ENCODE data around the gene PTGES3.

PTGES3 gene

DNA sequence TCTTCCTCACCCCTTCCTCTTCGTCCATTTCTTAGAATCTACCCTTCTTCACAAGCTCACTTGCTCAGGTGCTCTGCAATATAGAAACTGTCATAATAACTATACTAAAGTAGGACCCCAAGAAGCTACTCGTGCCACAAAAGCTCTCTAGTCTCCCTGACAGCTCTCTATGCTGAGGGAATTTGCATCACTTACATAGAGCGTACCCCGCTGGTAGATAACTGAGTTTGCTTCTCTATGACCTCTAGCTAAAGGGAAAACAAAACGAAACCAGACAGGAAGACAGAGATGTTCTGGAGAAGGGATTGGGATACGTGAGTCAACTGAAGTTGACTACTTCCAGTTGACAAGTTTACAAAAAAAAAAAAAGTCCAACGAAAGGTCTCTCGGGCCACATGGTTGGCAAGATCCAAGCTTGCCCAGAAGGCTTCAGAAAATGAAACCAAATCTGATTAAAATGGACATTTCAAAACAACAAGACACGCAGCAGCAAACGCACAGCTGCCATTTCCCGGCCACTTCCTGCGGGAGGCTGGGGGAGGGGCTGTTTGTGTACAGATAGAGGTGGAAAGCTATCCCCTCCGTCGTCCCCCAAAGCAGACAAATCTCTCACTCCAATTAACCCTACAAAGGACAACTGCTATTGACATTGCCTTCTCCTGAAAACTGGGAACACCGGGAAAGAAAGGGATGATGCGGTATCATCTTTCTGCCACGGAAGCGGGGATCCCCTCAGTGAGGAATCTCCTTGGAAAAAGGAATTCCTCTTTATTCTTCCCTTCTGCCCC lies 59.2 kb downstream of the PTGES3 start:
- peak; percentile 59 to 64 for DNase-seq

DNA sequence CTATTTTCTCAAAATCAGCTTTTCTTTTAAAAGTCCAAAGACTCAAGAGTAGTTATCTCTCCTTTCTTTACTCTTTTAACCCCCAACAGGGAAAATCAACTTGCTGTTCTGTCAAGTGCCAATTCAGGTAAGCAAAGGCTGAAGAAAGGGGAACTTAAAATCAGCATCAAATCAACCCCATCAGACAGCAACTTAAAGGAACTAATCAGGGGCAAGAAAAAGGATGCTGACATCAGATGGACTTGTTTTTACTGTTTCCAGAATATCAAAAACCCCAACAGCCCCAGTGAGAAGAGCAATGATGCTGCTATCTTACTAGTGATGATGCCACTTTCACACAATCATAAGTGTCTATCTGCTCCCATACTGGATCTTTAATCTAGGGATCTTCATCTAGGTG lies 61.4 kb downstream of the PTGES3 start:
- no peak for DNase-seq

DNA sequence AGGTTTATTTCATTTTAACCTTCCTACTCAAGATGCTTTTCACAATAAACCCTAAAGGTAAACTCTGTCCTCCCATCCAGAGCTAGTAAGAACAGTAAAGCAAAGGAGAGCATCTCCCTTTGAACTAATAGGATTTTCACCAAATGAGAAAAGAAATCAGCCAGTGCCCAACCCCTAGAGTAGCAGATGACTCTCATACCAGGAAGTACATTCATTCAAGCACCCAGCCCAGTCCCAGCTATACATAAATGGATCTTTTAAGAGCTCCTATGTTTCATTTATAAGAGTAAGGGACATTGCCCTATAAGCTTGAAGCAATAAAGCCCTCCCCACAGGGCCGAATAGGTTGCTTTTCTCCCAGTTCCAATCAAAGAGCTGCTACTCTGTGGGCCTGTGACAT lies 65.5 kb downstream of the PTGES3 start:
- no peak for DNase-seq

DNA sequence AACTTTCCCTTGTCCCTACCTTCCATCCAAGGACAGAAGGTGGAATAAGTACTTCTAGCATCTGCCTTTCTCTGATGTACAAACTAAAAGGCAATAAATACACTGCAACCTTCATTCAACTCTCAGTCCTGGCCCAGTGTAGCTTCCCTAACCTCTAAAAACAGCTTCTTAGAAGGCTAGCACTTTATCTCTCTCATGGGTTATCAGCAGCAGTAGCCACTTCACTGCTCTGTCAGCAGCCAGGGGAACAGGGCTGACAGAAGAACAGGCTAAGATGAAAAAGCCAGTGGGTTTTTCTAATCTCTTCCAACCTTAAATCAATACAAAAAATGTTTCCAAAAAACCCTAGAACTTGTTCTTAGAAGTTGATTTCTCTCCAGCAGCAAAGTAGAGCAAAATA lies 71.2 kb downstream of the PTGES3 start:
- no peak for DNase-seq

DNA sequence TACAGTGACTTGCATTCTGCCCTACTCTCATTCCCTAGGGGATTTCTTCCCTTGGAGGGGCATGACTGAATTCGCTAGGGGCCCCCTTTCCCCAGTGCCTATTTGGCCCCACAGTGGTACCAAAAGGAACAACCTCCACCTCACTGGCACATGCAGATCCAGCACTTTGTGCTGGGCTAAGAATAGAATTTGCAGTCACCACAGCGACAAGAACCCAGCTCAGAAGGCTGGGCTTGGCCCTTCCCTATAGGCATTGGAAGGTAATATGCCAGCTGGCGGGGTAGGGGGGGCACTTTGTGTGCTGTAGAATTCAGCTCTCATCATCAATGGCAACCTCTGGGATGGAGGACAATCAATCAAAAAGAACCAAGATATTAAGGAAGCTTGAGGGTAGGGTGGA lies 71.8 kb downstream of the PTGES3 start:
- no peak for DNase-seq

DNA sequence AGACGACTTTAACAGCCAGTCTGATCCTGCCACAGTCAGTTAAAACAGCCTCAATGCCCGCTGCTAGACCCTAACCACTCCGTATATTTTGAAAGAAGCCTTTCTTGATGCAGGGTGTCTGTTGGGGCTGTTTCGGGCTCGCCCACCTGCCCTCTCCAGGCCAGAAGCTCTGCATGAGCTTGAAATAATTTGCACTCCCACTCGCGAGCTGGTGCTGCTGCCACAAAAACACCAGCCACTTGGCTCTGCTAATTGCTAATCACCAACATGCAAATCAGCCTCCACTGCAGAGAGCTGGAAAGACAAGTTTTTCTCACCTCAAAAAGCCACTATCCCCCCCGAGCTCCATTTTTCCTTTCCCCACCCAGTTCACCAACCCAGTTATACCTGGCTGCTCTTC lies 73.5 kb downstream of the PTGES3 start:
- DNase-seq = no peak

All from inflammatory macrophage (primary cell).